GM18873 (cell line): ENCODE measurements around the gene RCBTB2.
"Not testable (repeated sequence)": the region's sequence is repeated elsewhere in the genome, so short reads cannot be mapped to it uniquely, and the experiment has no call there.

ENCODE experiments used
- ATAC-seq: cut with Tn5 transposase; IDR thresholded peaks from one replicate; pipeline ENCODE4 v1.9.1; 2021; ENCODE audit warnings: mild to moderate bottlenecking, moderate library complexity, moderate number of reproducible peaks; ENCODE audit not compliant: unreplicated experiment, low FRiP score

The RCBTB2 gene

DNA sequence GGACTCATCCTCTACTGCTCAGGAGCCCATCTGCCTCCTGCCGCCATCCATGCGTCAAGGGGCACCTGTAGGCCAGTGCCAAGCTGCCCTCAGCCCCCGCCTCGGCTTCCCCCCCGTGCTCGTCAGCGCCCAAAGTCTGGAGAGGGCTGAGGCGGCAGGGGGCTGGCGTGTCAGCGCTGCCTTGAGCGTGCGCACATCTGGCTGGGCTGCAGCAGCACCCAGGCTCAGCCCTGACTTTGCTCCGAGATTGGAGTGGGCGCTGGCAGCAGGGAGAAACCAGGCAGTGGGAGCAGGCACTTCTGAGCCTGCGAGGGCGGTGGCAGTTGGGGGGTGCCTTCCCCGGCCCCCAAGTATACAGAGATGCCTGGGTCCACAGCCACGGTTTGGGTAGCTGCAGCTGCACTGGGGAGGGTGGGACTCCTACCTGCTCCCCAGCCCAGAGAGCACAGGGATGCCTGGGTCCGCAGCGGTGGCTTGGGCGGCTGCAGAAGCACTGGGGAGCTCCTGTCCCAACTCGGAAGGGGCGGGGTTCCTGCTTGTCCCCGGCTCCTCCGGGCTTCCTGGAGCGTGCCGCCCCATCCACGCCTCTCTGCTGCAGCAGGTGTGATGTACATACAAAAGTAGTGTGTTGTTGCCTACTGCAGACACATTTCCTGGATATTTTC is 75.2 kb downstream of the RCBTB2 start:
- ATAC-seq = no peak

DNA sequence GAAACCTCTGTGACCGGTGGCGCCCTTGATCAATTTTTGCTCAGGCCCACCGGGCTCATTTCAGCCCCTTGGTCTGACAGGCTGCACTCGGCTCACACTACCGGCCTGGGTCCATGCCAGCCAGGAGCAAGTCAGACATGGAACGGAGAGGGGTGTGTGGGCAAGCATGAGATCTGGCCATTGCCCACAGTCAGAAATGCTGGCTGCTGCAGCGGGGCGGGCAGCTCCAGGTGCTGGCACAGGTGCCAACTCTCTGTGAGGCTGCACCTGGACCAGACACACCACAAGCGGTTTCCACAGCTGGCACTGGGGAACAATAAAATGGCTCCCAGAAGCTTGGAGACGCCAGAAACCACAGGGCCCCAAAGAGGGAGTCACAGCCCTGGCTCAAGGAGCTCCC is 76.3 kb downstream of the RCBTB2 start:
- no peak for ATAC-seq

DNA sequence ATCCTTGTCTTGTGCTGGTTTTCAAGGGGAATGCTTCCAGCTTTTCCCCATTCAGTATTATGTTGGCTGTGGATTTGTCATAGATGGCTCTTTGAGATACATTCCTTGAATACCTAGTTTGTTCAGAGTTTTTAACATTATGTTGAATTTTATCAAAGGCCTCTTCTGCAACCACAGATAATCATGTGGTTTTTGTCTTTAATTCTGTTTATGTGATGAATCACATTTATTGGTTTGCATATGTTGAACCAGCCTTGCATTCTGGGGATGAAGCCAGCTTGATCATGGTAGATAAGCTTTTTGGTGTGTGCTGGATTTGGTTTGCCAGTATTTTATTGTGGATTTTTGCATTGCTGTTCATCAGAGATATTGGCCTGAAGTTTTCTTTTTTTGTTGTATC is 81.7 kb downstream of the RCBTB2 start:
- ATAC-seq = not testable (repeated sequence)

DNA sequence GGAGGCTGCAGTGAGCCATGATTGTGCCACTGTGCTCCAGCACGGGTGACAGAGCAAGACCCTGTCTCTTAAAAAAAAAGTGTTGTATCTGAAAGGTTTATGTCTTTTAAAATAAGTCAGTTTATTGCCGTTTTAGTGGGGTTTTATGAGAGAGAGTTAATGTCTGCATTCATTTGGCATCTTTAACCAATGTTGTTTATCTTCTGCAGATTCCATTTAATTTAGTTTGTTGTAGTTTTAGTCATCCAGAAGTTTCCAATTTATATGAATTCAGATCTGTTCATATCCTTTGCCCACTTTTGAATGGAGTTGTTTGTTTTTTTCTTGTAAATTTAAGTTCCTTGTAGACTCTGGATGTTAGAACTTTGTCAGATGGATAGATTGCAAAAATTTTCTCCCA is 83.2 kb downstream of the RCBTB2 start:
- ATAC-seq = no peak

DNA sequence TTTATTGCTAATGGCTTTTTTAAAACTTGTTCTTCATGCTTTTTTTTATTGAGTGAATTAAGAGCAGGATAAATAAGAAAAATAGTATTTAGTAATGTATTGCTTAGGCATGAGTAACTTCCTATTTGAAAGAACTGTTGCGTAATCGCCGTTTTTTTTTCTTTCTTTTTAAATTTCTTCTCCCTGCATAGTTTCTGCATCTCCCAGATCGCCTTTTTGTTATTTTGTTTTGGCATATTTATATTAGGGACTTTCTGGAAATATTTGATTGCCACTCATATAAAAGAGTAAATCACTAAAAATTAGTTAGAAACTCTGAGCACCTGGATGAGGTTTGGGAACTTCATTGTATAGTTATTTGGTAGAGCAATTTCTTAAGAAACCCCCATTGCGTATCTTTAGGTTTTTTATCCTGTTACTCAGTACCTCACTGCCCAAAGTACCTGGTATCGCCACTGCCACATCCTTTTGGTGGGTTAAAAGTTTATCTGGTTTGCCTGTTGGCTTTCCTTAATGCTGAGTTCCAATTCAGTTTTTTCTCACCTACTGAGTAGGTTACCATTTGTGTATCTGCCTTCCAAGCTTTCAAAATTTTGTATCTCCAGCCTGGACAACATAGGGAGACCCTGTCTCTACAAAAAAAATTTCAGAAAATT is 83.8 kb downstream of the RCBTB2 start:
- ATAC-seq = no peak

DNA sequence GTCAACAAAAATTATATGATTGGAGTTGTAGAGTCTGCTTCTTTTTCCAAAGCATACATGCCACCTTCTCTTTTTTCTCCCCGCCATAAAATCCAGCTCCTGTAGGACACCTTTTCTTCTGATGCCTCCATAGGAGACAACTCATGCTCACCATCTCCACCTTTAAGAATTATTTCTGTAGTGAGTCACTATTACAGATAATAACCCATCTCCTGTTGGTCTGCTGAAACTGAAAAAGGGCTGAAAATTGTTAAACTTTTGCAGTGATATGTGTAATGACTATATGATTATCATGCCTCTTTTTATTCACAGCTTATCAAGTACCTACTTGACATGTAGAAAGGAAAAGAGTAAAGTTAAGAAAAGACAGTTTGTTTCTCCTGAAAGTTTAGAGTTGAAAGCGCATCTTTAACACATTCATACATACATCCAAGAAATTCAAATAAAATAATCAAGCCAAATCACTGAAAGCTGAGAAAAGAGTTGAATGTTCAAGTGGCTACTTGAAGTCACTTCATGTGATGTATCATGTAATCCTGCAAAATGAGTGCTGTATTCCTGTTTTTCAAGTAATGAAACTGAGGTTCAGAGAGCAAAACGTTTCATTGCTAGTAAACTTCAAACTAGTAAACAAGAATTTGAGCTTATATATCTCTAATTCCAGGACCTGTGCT is 84.5 kb downstream of the RCBTB2 start:
- no peak for ATAC-seq

DNA sequence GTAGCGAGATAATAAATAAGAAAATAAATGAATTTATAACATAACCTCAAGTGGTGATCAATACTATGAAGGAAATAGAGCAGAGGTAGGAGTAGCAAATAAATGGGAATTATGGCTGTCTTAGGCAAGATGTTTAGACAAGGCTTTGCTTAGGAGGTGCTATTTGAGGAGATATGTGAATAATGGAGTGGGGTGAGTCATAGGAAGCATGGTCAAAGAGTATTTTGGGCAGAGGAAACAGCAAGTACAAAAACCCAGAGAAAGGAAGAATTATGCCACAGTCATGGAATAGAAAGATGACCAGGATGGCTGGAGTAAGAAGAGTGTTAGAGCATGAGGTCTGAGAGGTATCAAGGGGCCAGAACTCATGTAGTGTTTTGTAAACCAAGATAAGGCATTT is 86.4 kb downstream of the RCBTB2 start:
- ATAC-seq = no peak

DNA sequence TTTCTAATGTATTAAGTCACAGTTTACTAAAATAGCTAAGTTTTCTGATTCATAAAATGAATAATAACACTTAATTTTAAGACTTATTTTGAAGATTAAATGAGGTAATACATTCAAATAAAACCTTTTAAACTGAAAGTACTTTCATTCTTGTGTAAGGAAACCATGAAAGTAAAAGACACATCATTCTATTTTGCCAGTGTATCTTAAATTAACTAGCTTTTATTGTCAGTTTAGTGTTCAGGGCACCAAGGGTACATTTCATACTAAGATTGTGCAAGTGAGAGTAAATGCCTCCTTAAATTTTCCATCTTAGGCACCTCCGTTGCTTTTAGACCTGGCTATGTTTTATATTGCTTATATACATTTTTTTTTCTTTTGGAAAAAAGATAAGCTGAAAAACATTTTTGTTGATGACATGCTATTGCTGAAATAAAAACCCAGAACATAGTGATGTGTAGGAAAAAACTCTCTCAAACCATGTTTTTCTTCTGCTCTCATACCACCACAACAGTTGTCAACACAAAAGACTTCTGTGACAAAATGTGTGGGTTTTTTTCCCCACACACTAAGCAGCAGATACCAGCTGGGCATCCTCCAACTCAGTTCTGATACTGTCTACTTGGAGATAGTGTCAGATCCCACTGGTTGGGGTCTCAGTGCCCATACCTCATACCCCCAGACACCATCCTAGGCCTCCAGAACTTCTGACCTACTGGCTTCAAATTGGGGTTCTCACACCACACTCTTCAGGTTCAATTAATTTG is 89.3 kb downstream of the RCBTB2 start:
- no peak for ATAC-seq
